Mammary epithelial cell (primary cell): ENCODE measurements around the gene EXTL2.

Source experiments
- EZH2 ChIP-seq: IDR thresholded peaks from 2 replicates; pipeline ENCODE4 v1.6.1; 2012; ENCODE audit warnings: low read length, inconsistent platforms, borderline replicate concordance
- TF ChIP-seq, protein P1 (sequence below), 2 donors: IDR thresholded peaks in 1 of 2; conservative IDR thresholded peaks in 1 of 2; 2 replicates each; pipeline ENCODE4 v1.5.1; 2011 to 2012; ENCODE audit warnings: inconsistent platforms in 2 of 2, low read length in 2 of 2, mild to moderate bottlenecking in 2 of 2, control low read depth in 1 of 2, low read depth in 1 of 2; ENCODE audit not compliant: insufficient read depth in 1 of 2; ENCODE audit errors: extremely low read depth in 1 of 2

DNA sequence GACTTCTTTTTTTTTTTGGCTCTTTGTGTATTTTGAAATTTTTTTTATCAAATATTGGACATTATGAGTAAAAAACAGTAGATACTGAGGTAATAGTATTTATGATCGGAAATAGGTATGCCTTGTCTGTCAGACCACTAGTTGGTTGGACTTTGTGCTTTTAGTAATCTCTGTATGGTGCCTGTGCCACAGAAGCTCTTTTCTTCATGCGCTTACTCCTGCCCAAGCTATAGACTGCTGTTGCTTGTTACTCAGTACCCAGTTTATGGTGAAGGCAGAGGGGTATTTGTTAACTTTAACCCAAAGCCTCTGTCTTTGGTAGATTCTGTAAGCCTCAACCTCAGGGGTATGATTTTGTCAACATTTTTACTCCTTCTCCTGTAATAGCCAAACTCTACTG, 9.9 kb upstream of the EXTL2 start:
- TF ChIP-seq, protein P1, sequence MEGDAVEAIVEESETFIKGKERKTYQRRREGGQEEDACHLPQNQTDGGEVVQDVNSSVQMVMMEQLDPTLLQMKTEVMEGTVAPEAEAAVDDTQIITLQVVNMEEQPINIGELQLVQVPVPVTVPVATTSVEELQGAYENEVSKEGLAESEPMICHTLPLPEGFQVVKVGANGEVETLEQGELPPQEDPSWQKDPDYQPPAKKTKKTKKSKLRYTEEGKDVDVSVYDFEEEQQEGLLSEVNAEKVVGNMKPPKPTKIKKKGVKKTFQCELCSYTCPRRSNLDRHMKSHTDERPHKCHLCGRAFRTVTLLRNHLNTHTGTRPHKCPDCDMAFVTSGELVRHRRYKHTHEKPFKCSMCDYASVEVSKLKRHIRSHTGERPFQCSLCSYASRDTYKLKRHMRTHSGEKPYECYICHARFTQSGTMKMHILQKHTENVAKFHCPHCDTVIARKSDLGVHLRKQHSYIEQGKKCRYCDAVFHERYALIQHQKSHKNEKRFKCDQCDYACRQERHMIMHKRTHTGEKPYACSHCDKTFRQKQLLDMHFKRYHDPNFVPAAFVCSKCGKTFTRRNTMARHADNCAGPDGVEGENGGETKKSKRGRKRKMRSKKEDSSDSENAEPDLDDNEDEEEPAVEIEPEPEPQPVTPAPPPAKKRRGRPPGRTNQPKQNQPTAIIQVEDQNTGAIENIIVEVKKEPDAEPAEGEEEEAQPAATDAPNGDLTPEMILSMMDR (conservative IDR thresholded peaks at IDR 0.05 in 1 of 2, IDR thresholded peaks at IDR 0.05 in 1 of 2; ENCODE audit: extremely low read depth in 1 of 2, insufficient read depth in 1 of 2, low read depth in 1 of 2, low read length in 2 of 2) = no peak
- TF ChIP-seq EZH2 = no peak
